Kidney (tissue), 14 donors: ENCODE data around the gene FBXL4. TPM values are rescaled to one million over a fixed set of nuclear protein-coding genes. Genes with fewer than 3 reads are reported as not detected.

Source experiments
- DNase-seq, 5 donors: peaks; one replicate each; pipeline ENCODE4 v3.0.0-alpha.2; 2013 to 2020
- FAIRE-seq: peaks from 2 replicates; lab custom pipeline; 2012; peaks lifted over from hg19 to GRCh38; lab: Jason Lieb, UNC
- H3K27ac ChIP-seq, 2 donors: one replicate each; pipeline ENCODE4 v1.7.0; 2013; ENCODE audit warnings: low read depth in 2 of 2, low read length in 2 of 2, inconsistent platforms in 1 of 2
- H3K27me3 ChIP-seq: one replicate; pipeline ENCODE4 v1.7.1; 2013; ENCODE audit warnings: low read length, inconsistent platforms; ENCODE audit not compliant: control insufficient read depth, insufficient read depth
- H3K36me3 ChIP-seq, 3 donors: one replicate each; pipeline versions ENCODE4 v1.7.0 to v1.7.1; 2013; ENCODE audit warnings: low read length in 3 of 3, control low read depth in 1 of 3, inconsistent platforms in 1 of 3; ENCODE audit not compliant: insufficient read depth in 3 of 3, control insufficient read depth in 2 of 3
- H3K4me1 ChIP-seq, 3 donors: one replicate each; pipeline versions ENCODE4 v1.7.0 to v1.7.1; 2013; ENCODE audit warnings: low read length in 3 of 3, inconsistent platforms in 1 of 3, low read depth in 1 of 3; ENCODE audit not compliant: control insufficient read depth in 2 of 3, insufficient read depth in 2 of 3
- H3K4me3 ChIP-seq, 3 donors: one replicate each; pipeline versions ENCODE4 v1.7.0 to v1.8.1; 2013; ENCODE audit warnings: low read length in 3 of 3, control low read depth in 1 of 3, inconsistent platforms in 1 of 3
- H3K9ac ChIP-seq, 3 donors: one replicate each; pipeline versions ENCODE4 v1.7.0 to v1.7.1; 2013; ENCODE audit warnings: low read length in 3 of 3, control low read depth in 1 of 3, inconsistent platforms in 1 of 3
- H3K9me3 ChIP-seq, 3 donors: one replicate each; pipeline versions ENCODE4 v1.7.0 to v1.7.1; 2013; ENCODE audit warnings: low read length in 3 of 3, control low read depth in 1 of 3, inconsistent platforms in 1 of 3; ENCODE audit not compliant: control insufficient read depth in 2 of 3, insufficient read depth in 1 of 3
- intact Hi-C: fragments of 100-400 bp; cut with DNase I; formaldehyde crosslinking; loops from one replicate; pipeline ENCODE4 v1.11.1; 2022
- polyA plus RNA-seq: library from polyadenylated mRNA; stranded (reverse); fragments of 350-450 nt; fragmentation: Illumina TruSeq; extraction: RNeasy Lipid Tissue Mini Kit (QIAGEN cat#74804); gene quantifications from one replicate; pipeline ENCODE4 v1.2.3, GENCODE V29; 2014; ENCODE audit warnings: low read depth, low replicate concordance; ENCODE audit not compliant: insufficient read depth
- total RNA-seq: library from RNA; stranded (reverse); fragmentation: NEBNext Ultra II Directional; extraction: Animal tissue kit (Norgen Biotek cat#: 25700); gene quantifications from one replicate; pipeline ENCODE4 v1.2.1, GENCODE V29; 2021
- TF ChIP-seq, protein P1 (sequence below): IDR thresholded peaks from 3 replicates; pipeline ENCODE4 v1.5.1; 2012; ENCODE audit warnings: mild to moderate bottlenecking, moderate library complexity, borderline replicate concordance; ENCODE audit not compliant: insufficient read depth; ENCODE audit errors: extremely low read depth
- donor health status: control.
- donor health status: control.
- donor health status: control.
- donor health status: control.
- donor health status: control.
- donor health status: DM: yes; HTN: yes; CAD: no.
- donor health status: Normal renal cell carcinoma (clear cell type).

Gene FBXL4
- total and polyA plus RNA-seq, 2 donors from 2014 or later: 7.6 to 25.8 TPM

- H3K4me1 ChIP-seq: peaks cover 6 to 10% (median 6%) of the 10 kb centered on the region in 3 donors
- H3K9me3 ChIP-seq: peaks cover 0 to 10% (median 0%) of the 10 kb centered on the region in 3 donors
- H3K27ac ChIP-seq: no peak overlapping the region
- no peak overlapping the region for H3K9ac ChIP-seq
- H3K27me3 ChIP-seq: no peaks in the 10 kb centered on the region
- H3K36me3 ChIP-seq: no peaks in the 10 kb centered on the region
- DNase-seq (no peak), FAIRE-seq (no peak)
- intact Hi-C loops: no loop called here
- H3K4me3 ChIP-seq: no peak overlapping the region
- TF ChIP-seq, protein P1, sequence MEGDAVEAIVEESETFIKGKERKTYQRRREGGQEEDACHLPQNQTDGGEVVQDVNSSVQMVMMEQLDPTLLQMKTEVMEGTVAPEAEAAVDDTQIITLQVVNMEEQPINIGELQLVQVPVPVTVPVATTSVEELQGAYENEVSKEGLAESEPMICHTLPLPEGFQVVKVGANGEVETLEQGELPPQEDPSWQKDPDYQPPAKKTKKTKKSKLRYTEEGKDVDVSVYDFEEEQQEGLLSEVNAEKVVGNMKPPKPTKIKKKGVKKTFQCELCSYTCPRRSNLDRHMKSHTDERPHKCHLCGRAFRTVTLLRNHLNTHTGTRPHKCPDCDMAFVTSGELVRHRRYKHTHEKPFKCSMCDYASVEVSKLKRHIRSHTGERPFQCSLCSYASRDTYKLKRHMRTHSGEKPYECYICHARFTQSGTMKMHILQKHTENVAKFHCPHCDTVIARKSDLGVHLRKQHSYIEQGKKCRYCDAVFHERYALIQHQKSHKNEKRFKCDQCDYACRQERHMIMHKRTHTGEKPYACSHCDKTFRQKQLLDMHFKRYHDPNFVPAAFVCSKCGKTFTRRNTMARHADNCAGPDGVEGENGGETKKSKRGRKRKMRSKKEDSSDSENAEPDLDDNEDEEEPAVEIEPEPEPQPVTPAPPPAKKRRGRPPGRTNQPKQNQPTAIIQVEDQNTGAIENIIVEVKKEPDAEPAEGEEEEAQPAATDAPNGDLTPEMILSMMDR: no peak
These were observed 3.6 kb downstream of the FBXL4 start for GRCh38 chr6:98944168-98944567.

GRCh38 chr6:98942263-98942803 lies 5.4 kb downstream of the FBXL4 start:
- FAIRE-seq: no peak
- no peaks in the 10 kb centered on the region for H3K27me3 ChIP-seq
- intact Hi-C loops: no loop called here
- H3K27ac ChIP-seq: no peak overlapping the region
- no peaks in the 10 kb centered on the region for H3K36me3 ChIP-seq
- no peak overlapping the region for H3K9ac ChIP-seq
- TF ChIP-seq, protein P1: no peak
- peaks cover 0 to 10% (median 0%) of the 10 kb centered on the region in 3 donors for H3K9me3 ChIP-seq
- DNase-seq: no peak
- H3K4me1 ChIP-seq: peaks cover 6 to 10% (median 6%) of the 10 kb centered on the region in 3 donors
- no peak overlapping the region for H3K4me3 ChIP-seq

DNA sequence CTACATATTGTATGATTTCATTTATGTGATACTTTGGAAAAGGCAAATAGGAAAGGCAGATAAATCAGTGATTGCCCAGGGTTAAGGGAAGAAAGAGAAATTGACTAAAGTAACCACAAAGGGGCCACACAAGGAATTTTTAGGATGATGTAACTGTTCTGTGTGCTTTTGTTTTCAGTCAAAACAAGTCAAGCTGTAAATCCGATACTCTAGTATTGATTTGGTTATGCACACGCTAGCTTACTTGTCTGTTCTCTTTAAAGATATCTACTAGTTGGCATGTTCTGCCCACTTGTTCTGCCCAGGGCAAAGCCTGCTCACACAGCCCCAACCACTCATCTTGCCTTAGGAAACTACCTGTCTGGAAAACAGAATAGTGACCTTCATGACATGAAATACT lies 6.4 kb downstream of the FBXL4 start:
- DNase-seq: no peak
- Histone ChIP-seq H3K36me3 (no peaks in the 10 kb centered on the region), H3K4me3 (no peak overlapping the region), H3K9me3 (peaks cover 0 to 10% (median 0%) of the 10 kb centered on the region in 3 donors), H3K9ac (no peak overlapping the region), H3K27me3 (no peaks in the 10 kb centered on the region), H3K27ac (no peak overlapping the region), H3K4me1 (peaks cover 0 to 6% (median 3%) of the 10 kb centered on the region in 3 donors)
- FAIRE-seq: no peak
- intact Hi-C loops: no loop called here
- TF ChIP-seq, protein P1: no peak

DNA sequence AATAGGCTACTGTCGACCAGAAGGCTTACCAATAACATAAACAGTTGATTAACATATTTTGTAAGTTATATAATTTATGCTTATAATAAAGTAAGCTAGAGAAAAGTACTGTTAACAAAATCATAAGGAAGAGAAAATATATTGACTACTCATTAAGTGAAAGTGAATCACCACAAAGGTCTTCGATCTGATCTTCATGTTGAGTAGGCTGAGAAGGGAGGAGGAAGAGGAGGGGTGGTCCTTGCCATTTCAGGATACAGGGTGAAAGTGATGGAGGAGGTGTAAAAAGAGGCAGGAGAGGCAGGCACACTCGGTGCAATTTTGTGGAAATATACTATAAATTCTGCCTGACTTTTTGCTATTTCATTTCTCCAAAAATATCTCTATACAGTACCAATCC lies 10.4 kb downstream of the FBXL4 start:
- intact Hi-C loops: no loop called here
- Histone ChIP-seq H3K36me3 (no peaks in the 10 kb centered on the region), H3K27me3 (no peaks in the 10 kb centered on the region), H3K27ac (no peak overlapping the region), H3K4me1 (no peaks in the 10 kb centered on the region), H3K4me3 (no peak overlapping the region), H3K9me3 (peaks cover 0 to 10% (median 0%) of the 10 kb centered on the region in 3 donors), H3K9ac (no peak overlapping the region)
- FAIRE-seq (no peak), DNase-seq (no peak)
- TF ChIP-seq, protein P1: no peak
